NCI-H2107 treated with DMSO at 0.1 percent for 48 hours (cell line): Measurements from ENCODE around the gene RAB13.
"Not testable (repeated sequence)": the region's sequence is repeated elsewhere in the genome, so short reads cannot be mapped to it uniquely, and the experiment has no call there.

Experiments
- DNase-seq: peaks from one replicate; lab custom pipeline; 2025; ENCODE audit not compliant: unreplicated experiment; lab: John Stamatoyannopoulos, UW

Gene RAB13

DNA sequence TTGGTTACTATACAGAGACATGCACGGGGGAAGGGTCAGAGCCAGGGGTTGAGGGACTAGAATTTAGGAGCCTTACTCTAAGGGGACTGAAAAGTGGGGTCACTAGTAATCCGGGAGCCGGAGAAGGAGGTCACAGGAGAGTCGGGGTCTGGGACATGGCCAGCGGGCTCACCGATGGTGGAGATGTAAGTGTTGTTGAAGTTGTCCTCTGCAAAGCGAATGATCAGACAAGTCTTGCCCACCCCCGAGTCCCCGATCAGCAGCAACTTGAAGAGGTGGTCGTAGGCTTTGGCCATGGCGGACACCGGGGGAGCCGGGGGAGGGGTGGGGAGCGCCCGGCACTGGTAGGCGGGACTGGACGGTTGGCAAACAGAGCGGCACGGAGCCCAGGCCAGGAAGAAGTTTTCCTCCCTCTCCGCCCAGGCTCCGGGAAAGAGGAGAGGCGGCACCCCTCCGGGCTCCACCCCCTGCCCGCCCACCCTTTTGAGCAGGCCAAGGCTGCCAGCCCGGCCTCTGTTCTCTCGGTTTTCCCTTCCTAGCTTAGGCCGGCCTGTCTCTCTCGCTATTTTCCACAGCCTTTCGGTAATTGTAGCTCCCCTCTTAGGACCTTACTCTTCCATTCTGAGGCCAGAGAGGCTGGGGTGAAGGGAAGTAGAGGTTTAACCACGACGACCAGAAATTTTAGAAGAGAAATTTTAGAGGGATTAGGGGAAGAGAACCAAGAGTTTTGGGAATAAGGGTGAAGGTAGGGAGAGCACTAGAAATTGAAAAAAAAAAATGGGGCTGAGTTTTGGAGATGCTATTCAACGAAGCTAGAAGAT lies at the start of gene RAB13:
TSS of gene RAB13 (minus strand) at position 399 of the 821 bp plus-strand sequence. CDS start at position 296, 103 bp downstream.
- peak; percentile 54 for DNase-seq

DNA sequence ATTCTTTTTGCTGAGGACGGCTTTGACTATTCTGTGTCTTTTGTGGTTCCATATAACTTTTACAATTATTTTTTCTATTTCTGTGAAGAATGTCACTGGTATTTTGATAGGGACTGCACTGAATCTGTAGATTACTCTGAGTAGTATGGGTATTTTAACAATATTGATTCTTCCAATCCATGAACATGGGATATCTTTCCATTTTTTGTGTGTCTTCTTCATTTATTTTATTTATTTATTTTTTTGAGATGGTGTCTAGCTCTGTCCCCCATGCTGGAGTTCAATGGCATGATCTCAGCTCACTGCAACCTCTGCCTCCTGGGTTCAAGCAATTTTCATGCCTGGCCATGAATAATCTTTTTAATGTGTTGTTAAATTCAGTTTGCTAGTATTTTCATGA lies 47.6 kb upstream of the RAB13 start:
- DNase-seq = not testable (repeated sequence)

- no peak for DNase-seq
These were observed 33.8 kb upstream of the RAB13 start for GRCh38 chr1:154019940-154020339.

- no peak for DNase-seq
These were observed 33.1 kb upstream of the RAB13 start for GRCh38 chr1:154019269-154019668.

- DNase-seq = no peak
These were observed 28.2 kb upstream of the RAB13 start for GRCh38 chr1:154014154-154014907.

- DNase-seq = not testable (repeated sequence)
These were observed 26.4 kb upstream of the RAB13 start for GRCh38 chr1:154012543-154012942.

- no peak for DNase-seq
These were observed 26.0 kb upstream of the RAB13 start for GRCh38 chr1:154012129-154012528.

DNA sequence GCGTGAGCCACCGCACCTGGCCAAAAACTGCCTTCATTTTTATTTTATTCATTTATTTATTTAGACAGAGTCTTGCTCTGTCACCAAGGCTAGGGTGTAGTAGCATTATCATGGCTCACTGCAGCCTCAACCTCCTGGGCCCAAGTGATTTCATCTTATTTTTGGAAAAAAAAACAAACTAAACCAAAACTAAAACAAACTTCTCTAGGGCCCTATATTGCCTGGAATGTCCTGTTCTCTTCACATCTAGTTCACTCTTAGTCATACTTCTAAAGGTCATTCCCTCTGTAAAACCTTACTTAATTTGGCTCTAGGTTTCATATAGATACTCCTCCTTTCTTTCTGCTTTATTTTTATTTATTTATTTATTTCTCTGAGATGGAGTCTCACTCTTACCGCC lies 20.0 kb upstream of the RAB13 start:
- no peak for DNase-seq

GRCh38 chr1:154000420-154000819 lies 14.3 kb upstream of the RAB13 start:
- no peak for DNase-seq

- DNase-seq = not testable (repeated sequence)
These were observed 10.7 kb upstream of the RAB13 start for GRCh38 chr1:153996882-153997281.

GRCh38 chr1:153995640-153996039 lies 9.5 kb upstream of the RAB13 start:
- DNase-seq = no peak

DNA sequence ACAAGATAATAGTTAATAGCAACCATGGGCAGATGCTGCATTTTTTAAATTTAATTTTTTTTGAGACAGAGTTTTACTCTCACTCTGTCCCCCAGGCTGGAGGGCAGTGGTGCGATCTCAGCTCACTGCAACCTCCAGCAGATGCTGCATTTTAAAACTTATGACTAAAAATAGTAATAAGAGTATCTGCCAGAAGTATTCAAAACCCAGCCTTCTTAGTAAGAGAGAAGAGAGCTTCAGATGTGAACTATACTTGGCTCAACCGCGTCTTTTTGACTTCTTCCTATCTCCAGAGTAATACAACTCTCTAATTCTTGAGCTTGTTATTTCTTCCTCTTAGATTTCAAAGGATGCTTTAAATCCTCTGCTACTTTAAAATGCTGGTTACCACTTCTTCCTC lies 9.1 kb upstream of the RAB13 start:
- no peak for DNase-seq

- no peak for DNase-seq
These were observed 5.7 kb upstream of the RAB13 start for GRCh38 chr1:153991806-153992205.

GRCh38 chr1:153991151-153991630 lies 5.1 kb upstream of the RAB13 start:
- DNase-seq = no peak

- peak; percentile 99 for DNase-seq
These were observed 4.5 kb upstream of the RAB13 start, which contains the start of gene RPS27 for GRCh38 chr1:153990468-153991150. RPS27 (plus strand) TSS chr1:153990762; CDS start chr1:153990797, 35 bp downstream.

DNA sequence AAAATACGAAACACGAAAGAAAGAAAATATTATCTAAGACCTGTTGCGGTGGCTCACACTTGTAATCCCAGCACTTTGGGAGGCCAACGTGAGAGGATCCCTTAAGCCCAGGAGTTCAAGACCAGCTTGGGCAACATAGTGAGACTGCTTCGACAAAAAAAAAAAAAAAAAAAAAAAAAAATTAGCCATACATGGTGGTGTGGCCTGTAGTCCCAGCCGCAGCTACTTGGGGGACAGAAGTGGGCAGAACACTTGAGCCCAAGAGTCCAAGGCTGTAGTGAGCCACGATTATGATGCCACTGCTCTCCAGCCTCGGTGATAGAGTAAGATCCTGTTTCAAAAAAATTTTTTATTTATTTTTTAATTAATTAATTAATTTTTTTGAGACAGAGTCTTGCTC lies 1.5 kb upstream of the RAB13 start:
- no peak for DNase-seq

GRCh38 chr1:153985341-153985912 lies 712 bp downstream of the RAB13 start:
- no peak for DNase-seq

- DNase-seq = no peak
These were observed 1.8 kb downstream of the RAB13 start for GRCh38 chr1:153984123-153984894.

- DNase-seq = not testable (repeated sequence)
These were observed 4.4 kb downstream of the RAB13 start for GRCh38 chr1:153981735-153982134.

- DNase-seq = not testable (repeated sequence)
These were observed 7.0 kb downstream of the RAB13 start for GRCh38 chr1:153979091-153979490.
